Fibroblast of the aortic adventitia (primary cell): Measurements from ENCODE around the gene OLFM4. TPM values are rescaled to one million over a fixed set of nuclear protein-coding genes. Genes with fewer than 3 reads are reported as not detected.

Experiments
- DNase-seq: peaks from one replicate; pipeline ENCODE4 v3.0.0-alpha.2; 2010; ENCODE audit warnings: low read depth
- H3K4me3 ChIP-seq: 2 replicates; pipeline ENCODE4 v1.5.1; 2011; ENCODE audit warnings: low read depth, mild to moderate bottlenecking, control low read depth, low read length, moderate library complexity
- total RNA-seq: library from RNA; depleted of rRNA; stranded (reverse); fragments of >200 nt; gene quantifications from 2 replicates; pipeline ENCODE4 v1.2.3, GENCODE V29; 2012; ENCODE audit warnings: low replicate concordance
- TF ChIP-seq, protein P1 (sequence below): IDR thresholded peaks from 2 replicates; pipeline ENCODE4 v1.5.1; 2011; ENCODE audit warnings: mild to moderate bottlenecking, low read length, control low read depth, inconsistent platforms; ENCODE audit not compliant: insufficient read depth

OLFM4 gene
- total RNA-seq, 1 donor, result 0.09 TPM

DNA sequence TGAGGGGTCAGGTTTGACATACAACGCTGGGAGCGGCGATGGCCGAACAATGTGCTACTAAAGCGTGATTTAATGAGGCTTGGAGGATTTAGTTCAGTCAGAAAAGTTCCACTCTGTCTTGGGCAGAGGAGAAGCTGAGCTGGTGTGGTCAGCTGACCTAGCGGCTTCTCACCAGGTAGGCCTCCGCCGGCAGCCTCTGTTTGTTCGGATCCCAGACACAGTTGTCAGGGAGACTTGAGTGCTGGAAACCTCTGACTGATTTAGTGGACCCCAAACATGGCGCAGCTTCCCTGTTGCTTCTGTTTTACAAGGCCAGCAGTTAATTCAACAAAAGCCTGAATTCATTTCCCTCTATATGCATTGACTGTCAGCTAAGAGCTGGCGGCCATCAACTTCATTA lies 36.5 kb upstream of the OLFM4 start:
- TF ChIP-seq, protein P1, sequence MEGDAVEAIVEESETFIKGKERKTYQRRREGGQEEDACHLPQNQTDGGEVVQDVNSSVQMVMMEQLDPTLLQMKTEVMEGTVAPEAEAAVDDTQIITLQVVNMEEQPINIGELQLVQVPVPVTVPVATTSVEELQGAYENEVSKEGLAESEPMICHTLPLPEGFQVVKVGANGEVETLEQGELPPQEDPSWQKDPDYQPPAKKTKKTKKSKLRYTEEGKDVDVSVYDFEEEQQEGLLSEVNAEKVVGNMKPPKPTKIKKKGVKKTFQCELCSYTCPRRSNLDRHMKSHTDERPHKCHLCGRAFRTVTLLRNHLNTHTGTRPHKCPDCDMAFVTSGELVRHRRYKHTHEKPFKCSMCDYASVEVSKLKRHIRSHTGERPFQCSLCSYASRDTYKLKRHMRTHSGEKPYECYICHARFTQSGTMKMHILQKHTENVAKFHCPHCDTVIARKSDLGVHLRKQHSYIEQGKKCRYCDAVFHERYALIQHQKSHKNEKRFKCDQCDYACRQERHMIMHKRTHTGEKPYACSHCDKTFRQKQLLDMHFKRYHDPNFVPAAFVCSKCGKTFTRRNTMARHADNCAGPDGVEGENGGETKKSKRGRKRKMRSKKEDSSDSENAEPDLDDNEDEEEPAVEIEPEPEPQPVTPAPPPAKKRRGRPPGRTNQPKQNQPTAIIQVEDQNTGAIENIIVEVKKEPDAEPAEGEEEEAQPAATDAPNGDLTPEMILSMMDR, result no peak
- no peak for DNase-seq
- no peak overlapping the region for H3K4me3 ChIP-seq

DNA sequence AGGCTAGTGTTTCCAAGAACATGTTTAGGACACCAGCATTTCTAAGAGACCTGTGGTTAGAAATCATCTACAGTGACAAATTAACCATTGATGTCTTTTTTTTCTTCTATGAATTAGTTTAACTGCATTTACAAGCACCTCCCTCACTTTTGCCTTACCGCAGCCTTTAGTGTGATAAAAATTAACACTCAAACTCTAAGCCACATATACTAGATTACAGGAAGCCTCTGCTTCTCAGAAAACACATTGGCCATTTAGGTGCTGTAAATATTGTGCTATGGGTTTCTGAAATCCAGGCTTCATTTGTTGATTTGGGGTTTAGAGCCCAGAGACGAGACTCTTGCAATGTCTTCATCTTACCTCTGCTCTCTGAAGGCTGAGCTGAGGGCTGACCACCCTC lies 34.6 kb upstream of the OLFM4 start:
- H3K4me3 ChIP-seq, result no peak overlapping the region
- DNase-seq, result no peak
- TF ChIP-seq, protein P1, result no peak

DNA sequence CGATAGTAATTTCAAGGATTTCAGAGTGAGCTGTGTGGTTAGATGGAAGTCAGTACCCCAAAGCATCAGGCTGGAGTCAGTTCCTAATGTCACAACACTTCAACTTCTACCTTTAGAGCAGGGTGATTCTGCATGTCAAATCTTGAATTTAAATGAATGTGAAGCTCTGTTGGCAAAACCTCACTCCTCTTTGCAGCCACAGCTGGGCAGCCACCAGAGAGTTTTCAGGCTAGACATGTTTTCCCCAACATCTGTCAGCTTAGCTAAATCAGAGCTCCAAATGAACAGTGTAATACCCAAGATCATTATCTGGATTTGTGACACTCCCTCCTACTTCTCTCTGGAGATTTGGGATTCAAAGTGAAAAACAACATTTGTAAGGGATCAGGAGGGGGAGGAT lies 33.7 kb upstream of the OLFM4 start:
- TF ChIP-seq, protein P1, result no peak
- H3K4me3 ChIP-seq, result no peak overlapping the region
- no peak for DNase-seq

DNA sequence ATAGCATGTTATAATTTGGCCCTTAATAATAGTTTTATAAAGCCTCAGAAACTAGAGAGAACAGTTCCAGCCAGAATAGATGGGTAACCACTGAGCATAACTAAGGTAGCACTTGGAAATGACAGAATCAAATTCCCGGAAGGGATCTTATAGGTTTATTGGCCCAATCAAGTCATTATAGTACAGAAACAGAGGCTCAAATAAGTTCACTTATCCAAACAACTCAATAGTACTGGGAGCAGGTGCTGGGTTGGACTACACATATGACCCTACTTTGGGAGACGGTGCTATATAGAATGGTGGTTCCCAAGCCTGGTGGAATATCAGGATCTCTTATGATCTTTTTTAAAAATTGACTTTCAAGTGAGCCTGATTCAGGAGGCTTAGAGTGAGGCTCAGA lies 32.7 kb upstream of the OLFM4 start:
- H3K4me3 ChIP-seq, result no peak overlapping the region
- TF ChIP-seq, protein P1, result no peak
- no peak for DNase-seq

DNA sequence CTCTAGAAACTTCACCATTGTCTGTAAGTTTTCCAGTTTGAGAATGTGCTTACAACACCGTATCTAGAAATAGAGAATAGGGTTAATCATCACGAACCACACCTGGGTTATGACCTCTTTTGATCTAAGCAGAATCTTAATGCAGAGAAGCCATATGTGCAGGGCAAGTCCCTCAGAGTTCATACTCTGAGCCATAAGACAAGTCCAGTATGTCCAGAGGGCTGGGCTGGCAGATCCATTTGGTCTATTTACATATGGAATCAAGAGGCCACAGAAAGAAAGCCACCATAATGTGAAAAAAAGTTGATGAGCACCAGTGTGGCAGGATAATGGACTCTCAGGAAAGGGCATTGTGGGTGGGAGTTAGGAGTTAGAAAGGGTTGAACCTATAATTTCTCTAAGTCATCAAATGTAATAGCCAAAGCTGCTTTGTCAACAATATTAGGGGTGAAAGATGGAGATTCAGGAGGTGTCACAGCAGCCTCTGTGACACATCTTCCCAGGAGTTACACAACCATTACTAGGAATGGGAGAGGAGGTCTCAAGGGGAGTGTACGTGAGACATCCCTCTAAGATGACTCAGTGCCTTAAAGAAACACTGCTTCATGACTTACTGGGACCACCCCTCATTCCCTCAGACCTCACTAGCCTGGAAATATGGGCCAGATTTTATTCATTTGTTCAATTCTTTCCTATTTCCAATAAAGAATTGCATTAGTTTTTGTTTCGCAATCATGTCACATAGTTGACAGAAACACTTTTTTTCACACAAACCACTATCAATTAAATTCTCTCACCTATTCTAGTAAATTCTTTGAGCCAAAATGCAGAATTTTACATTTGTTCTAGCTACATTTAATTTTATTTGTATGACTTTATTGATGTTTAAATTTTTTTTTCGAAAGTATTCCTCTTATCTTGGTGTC lies 30.4 kb upstream of the OLFM4 start:
- no peak for DNase-seq
- TF ChIP-seq, protein P1, result no peak
- no peak overlapping the region for H3K4me3 ChIP-seq

DNA sequence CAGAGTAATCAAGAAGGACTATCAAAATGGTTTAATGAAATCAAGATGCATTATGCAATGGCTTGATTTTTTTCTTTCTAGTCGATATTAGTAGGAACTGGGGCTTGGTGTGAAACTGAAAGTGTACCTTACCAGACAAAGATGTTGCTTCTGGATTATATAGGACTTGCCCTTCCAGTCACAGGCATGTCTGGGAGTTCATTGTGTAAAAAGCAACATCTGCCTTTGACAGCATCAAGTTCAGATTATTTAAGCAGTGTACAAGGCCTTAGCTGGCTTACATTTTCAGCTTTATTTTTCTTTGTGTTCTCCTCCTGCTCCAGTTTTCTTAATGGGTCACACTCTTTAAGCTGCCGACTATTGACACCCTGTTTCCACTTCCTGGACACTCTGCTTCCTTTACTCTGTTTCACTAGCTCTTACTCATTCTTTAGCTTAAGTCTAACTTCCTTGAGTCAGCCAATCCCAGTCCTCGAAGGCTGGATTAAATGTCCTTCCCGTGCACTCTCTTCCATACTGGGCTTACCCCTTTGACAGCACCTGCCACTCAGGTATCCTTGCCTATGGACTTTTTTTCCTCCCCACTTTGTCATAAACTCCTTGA lies 29.4 kb upstream of the OLFM4 start:
- H3K4me3 ChIP-seq, result no peak overlapping the region
- DNase-seq, result no peak
- TF ChIP-seq, protein P1, result no peak
